Heart left ventricle (tissue), 13 donors: ENCODE data around the gene FBXL7.

Experiments
- CTCF ChIP-seq, 12 donors: fragments of 200-600 bp; sonication (generic) in 4 of 12; IDR thresholded peaks; one replicate each; pipeline versions ENCODE4 v1.5.0 to v1.8.0; 2018 to 2022; ENCODE audit warnings: antibody characterized with exemption in 12 of 12, mild to moderate bottlenecking in 5 of 12
- POLR2A ChIP-seq, 2 donors: fragments of 450-650 bp; IDR thresholded peaks; one replicate each; pipeline ENCODE4 v1.6.1; 2017; ENCODE audit warnings: antibody characterized with exemption in 2 of 2, mild to moderate bottlenecking in 2 of 2, moderate library complexity in 2 of 2
- donor health status: ischemic (EF 13 %, LVEDD 7.1; RV severe dilation, severe dysfunction).
- donor health status: DM: no; HTN: yes; CAD: no.
- donor health status: DM: no; HTN: no; CAD: no.
- donor health status: ischemic (EF 25% LVEDD 6.9; RV normal size, moderate dysfunction).
- donor health status: ischemic (EF 25% LVEDD 5.7; RV mildly dilated, moderate dysfunction).
- donor health status: ischemic (EF 35%, LVEDD 5.7; RV mildly dilated, moderate dysfunction).
- donor health status: nonischemic (EF 11% LVEDD 7.7; RV severe dilation, severe dysfunction).
- donor health status: DM: yes; HTN: yes; CAD: no.
- donor health status: PGD.
- donor health status: ischemic (EF 29% LVEDD 5.4; RV normal size, mild dysfunction).
- donor health status: nonischemic (EF 23%, LVEDD 6.1; RV moderate dilation, normal function).

GRCh38 chr5:15618938-15619337 is 119.0 kb downstream of the FBXL7 start:
- no peak for TF ChIP-seq CTCF (IDR thresholded peaks at IDR 0.05)
- no peak for TF ChIP-seq POLR2A (IDR thresholded peaks at IDR 0.05)
